Loucy (cell line): Measurements from ENCODE around the gene STK32C.

Experiments
- H2AFZ ChIP-seq: fragments of 200-600 bp; sonication (generic); 2 replicates; pipeline ENCODE4 v1.6.0; 2016; ENCODE audit warnings: antibody characterized with exemption, mild to moderate bottlenecking, low read length, moderate library complexity
- H3F3A ChIP-seq: fragments of 200-600 bp; 2 replicates; pipeline ENCODE4 v1.6.0; 2016; ENCODE audit warnings: antibody characterized with exemption, low read depth, mild to moderate bottlenecking
- H3K27me3 ChIP-seq: fragments of 200-600 bp; sonication (generic); 2 replicates; pipeline ENCODE4 v1.6.1; 2014; ENCODE audit warnings: low read length, mild to moderate bottlenecking; ENCODE audit not compliant: insufficient read depth, poor library complexity, severe bottlenecking
- H3K36me3 ChIP-seq: fragments of 200-600 bp; sonication (generic); 2 replicates; pipeline ENCODE4 v1.6.1; 2016; ENCODE audit warnings: low read length; ENCODE audit not compliant: insufficient read depth
- H3K4me1 ChIP-seq: fragments of 200-600 bp; sonication (generic); 2 replicates; pipeline ENCODE4 v1.5.1; 2014; ENCODE audit warnings: low read length, mild to moderate bottlenecking; ENCODE audit not compliant: insufficient read depth, poor library complexity, severe bottlenecking
- H3K4me2 ChIP-seq: fragments of 200-600 bp; sonication (generic); 2 replicates; pipeline ENCODE4 v1.6.0; 2014; ENCODE audit warnings: antibody characterized with exemption, low read length, low read depth, mild to moderate bottlenecking; ENCODE audit not compliant: poor library complexity, severe bottlenecking
- H3K4me3 ChIP-seq: fragments of 200-600 bp; sonication (generic); 2 replicates; pipeline ENCODE4 v1.5.1; 2014; ENCODE audit warnings: low read length, mild to moderate bottlenecking, mixed read lengths; ENCODE audit not compliant: poor library complexity, severe bottlenecking
- H3K79me2 ChIP-seq: fragments of 200-600 bp; sonication (generic); 2 replicates; pipeline ENCODE4 v1.6.1; 2014; ENCODE audit warnings: low read length; ENCODE audit not compliant: insufficient read depth
- H3K9ac ChIP-seq: fragments of 200-600 bp; sonication (generic); 2 replicates; pipeline ENCODE4 v1.6.0; 2014; ENCODE audit warnings: mild to moderate bottlenecking, low read depth, low read length, moderate library complexity; ENCODE audit not compliant: poor library complexity, severe bottlenecking
- H3K9me2 ChIP-seq: fragments of 200-600 bp; sonication (generic); replicated peaks from 2 replicates; pipeline ENCODE4 v1.6.1; 2016; ENCODE audit warnings: low read depth, low read length, mixed read lengths
- H3K9me3 ChIP-seq: fragments of 200-600 bp; sonication (generic); 2 replicates; pipeline ENCODE4 v1.6.1; 2014; ENCODE audit warnings: mild to moderate bottlenecking, antibody characterized with exemption, low read length, low read depth; ENCODE audit not compliant: insufficient read depth
- H4K20me1 ChIP-seq: fragments of 200-600 bp; sonication (generic); 2 replicates; pipeline ENCODE4 v1.6.0; 2014; ENCODE audit warnings: antibody characterized with exemption, low read length, mild to moderate bottlenecking; ENCODE audit not compliant: insufficient read depth, poor library complexity, severe bottlenecking
- EZH2phosphoT487 ChIP-seq: fragments of 200-600 bp; IDR thresholded peaks from 2 replicates; pipeline ENCODE4 v1.6.1; 2018; ENCODE audit warnings: antibody characterized with exemption, mild to moderate bottlenecking, moderate library complexity, borderline replicate concordance
- TF ChIP-seq, protein P1 (sequence below): fragments of 200-600 bp; sonication (generic); conservative IDR thresholded peaks from 2 replicates; pipeline ENCODE4 v1.5.1; 2014; ENCODE audit warnings: mild to moderate bottlenecking, antibody characterized with exemption, low read length

Gene STK32C

GRCh38 chr10:132350391-132350790 lies 42.6 kb upstream of the STK32C start:
- no peaks in the 10 kb centered on the region for H3K79me2 ChIP-seq
- H3K4me2 ChIP-seq = no peak overlapping the region
- no peak overlapping the region for H2AFZ ChIP-seq
- no peak overlapping the region for H3K9ac ChIP-seq
- TF ChIP-seq, protein P1, sequence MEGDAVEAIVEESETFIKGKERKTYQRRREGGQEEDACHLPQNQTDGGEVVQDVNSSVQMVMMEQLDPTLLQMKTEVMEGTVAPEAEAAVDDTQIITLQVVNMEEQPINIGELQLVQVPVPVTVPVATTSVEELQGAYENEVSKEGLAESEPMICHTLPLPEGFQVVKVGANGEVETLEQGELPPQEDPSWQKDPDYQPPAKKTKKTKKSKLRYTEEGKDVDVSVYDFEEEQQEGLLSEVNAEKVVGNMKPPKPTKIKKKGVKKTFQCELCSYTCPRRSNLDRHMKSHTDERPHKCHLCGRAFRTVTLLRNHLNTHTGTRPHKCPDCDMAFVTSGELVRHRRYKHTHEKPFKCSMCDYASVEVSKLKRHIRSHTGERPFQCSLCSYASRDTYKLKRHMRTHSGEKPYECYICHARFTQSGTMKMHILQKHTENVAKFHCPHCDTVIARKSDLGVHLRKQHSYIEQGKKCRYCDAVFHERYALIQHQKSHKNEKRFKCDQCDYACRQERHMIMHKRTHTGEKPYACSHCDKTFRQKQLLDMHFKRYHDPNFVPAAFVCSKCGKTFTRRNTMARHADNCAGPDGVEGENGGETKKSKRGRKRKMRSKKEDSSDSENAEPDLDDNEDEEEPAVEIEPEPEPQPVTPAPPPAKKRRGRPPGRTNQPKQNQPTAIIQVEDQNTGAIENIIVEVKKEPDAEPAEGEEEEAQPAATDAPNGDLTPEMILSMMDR = no peak
- TF ChIP-seq EZH2phosphoT487 = no peak
- H3K4me3 ChIP-seq = no peak overlapping the region
- no peaks in the 10 kb centered on the region for H3K4me1 ChIP-seq
- H3K9me3 ChIP-seq = no peaks in the 10 kb centered on the region
- H3K9me2 ChIP-seq = no peaks in the 10 kb centered on the region
- no peaks in the 10 kb centered on the region for H3K27me3 ChIP-seq
- no peaks in the 10 kb centered on the region for H3F3A ChIP-seq
- H3K36me3 ChIP-seq = no peaks in the 10 kb centered on the region
- H4K20me1 ChIP-seq = no peaks in the 10 kb centered on the region

DNA sequence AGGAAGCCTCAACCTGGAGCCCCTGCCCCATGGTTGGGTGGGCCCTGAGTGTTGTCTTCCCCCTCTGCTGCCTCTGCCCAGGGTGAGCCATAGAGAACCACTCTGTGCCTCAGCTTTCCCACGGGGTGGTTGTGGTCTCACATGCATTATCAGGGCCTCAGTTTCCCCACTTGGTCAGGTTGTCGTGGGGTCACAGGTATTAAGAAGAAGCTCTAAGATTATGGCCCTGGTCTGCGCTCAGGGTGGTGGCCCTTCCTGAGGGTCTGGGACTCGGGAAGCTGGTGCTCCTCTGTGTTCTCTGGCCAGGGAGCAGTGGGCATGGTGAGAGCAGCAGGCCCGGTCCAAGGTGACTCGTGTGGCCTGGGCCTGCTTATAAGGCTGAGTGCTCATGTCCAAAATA lies 42.0 kb upstream of the STK32C start:
- Histone ChIP-seq H4K20me1 (no peaks in the 10 kb centered on the region), H3K4me2 (no peak overlapping the region), H3K9ac (no peak overlapping the region), H3K79me2 (no peaks in the 10 kb centered on the region), H3K9me3 (no peaks in the 10 kb centered on the region), H3F3A (no peaks in the 10 kb centered on the region), H3K4me3 (no peak overlapping the region), H2AFZ (no peak overlapping the region), H3K36me3 (no peaks in the 10 kb centered on the region), H3K4me1 (no peaks in the 10 kb centered on the region), H3K9me2 (no peaks in the 10 kb centered on the region), H3K27me3 (no peaks in the 10 kb centered on the region)
- TF ChIP-seq EZH2phosphoT487 = no peak
- TF ChIP-seq, protein P1 = no peak

DNA sequence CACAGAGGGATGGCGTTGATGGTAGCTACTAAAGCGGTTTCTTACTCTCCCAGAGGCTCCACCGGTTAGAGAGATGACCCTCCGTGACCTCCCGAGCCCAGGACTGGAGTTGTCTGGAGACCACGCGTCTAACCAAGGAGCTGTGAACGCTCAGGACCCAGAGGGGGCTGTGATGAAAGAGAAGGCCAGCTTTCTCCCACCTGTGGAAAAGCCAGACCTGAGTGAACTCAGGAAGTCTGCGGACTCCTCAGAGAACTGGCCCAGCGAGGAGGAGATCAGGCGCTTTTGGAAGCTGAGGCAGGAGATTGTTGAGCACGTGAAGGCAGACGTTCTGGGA lies 40.1 kb upstream of the STK32C start:
- H3K4me1 ChIP-seq = no peaks in the 10 kb centered on the region
- no peaks in the 10 kb centered on the region for H3K27me3 ChIP-seq
- no peaks in the 10 kb centered on the region for H3K9me2 ChIP-seq
- TF ChIP-seq EZH2phosphoT487 = no peak
- TF ChIP-seq, protein P1 = no peak
- H3F3A ChIP-seq = no peaks in the 10 kb centered on the region
- no peak overlapping the region for H3K9ac ChIP-seq
- no peak overlapping the region for H3K4me3 ChIP-seq
- no peaks in the 10 kb centered on the region for H3K79me2 ChIP-seq
- no peak overlapping the region for H3K4me2 ChIP-seq
- H4K20me1 ChIP-seq = no peaks in the 10 kb centered on the region
- no peaks in the 10 kb centered on the region for H3K9me3 ChIP-seq
- H2AFZ ChIP-seq = no peak overlapping the region
- no peaks in the 10 kb centered on the region for H3K36me3 ChIP-seq
